H1 (cell line): Measurements from ENCODE around the gene GREB1. TPM values are rescaled to one million over a fixed set of nuclear protein-coding genes. Genes with fewer than 3 reads are reported as not detected.

Source experiments
- CTBP2 ChIP-seq: IDR thresholded peaks from 2 replicates; pipeline ENCODE4 v1.7.0; 2011; ENCODE audit warnings: borderline replicate concordance, mild to moderate bottlenecking, moderate library complexity, mixed read lengths, low read length; ENCODE audit not compliant: insufficient read depth, insufficient read length
- EGR1 ChIP-seq: IDR thresholded peaks from 2 replicates; pipeline ENCODE4 v1.6.1; 2011; ENCODE audit warnings: low read depth, low read length, borderline replicate concordance
- GTF2F1 ChIP-seq: IDR thresholded peaks from 2 replicates; pipeline ENCODE4 v1.6.1; 2012; ENCODE audit warnings: low read depth, low read length, improper control_type of control experiment, borderline replicate concordance
- polyA plus RNA-seq, 7 experiments: library from polyadenylated mRNA; depleted of rRNA in 3 of 7; stranded (reverse) in 5 of 7; unstranded in 2 of 7; fragments of >200 nt in 5 of 7; fragments of 200-250 nt in 2 of 7; gene quantifications; 1 replicate in 5 of 7; 2 replicates in 1 of 7; 4 replicates in 1 of 7; pipeline versions ENCODE4 v1.2.1 to v1.2.3, GENCODE V29; 2011 to 2013; ENCODE audit warnings: missing spikeins in 2 of 7, mixed read lengths in 2 of 7
- total RNA-seq: library from RNA; stranded (reverse); fragmentation: NEBNext Ultra II Directional; extraction: Animal tissue kit (Norgen Biotek cat#: 25700); gene quantifications from 2 replicates; pipeline ENCODE4 v1.2.1, GENCODE V29; 2021

The GREB1 gene
- total and polyA plus RNA-seq, 2 of the 8 experiments (the other 6 are each of a cell fraction or from before 2014, with no cell fraction given): 7.9 to 43.4 TPM

- no peak for TF ChIP-seq CTBP2
- TF ChIP-seq GTF2F1: no peak
- TF ChIP-seq EGR1: no peak
These were observed 148.1 kb downstream of the GREB1 start (continued) for GRCh38 chr2:11681722-11682589.
